Thymus (tissue), 11 donors: ENCODE measurements around the gene PDGFD. TPM values are rescaled to one million over a fixed set of nuclear protein-coding genes. Genes with fewer than 3 reads are reported as not detected.

Experiments
- DNase-seq, 9 donors: peaks; one replicate each; pipeline ENCODE4 v3.0.0-alpha.2; 2013; ENCODE audit warnings: low spot score in 9 of 9, low read depth in 6 of 9, missing footprints in 1 of 9
- H3K27ac ChIP-seq, 2 donors: one replicate each; pipeline ENCODE4 v1.5.1; 2013; ENCODE audit warnings: control low read depth in 1 of 2, low read depth in 1 of 2, low read length in 1 of 2, mild to moderate bottlenecking in 1 of 2, moderate library complexity in 1 of 2
- H3K27me3 ChIP-seq, 2 donors: one replicate each; pipeline ENCODE4 v1.5.1; 2013; ENCODE audit warnings: low read length in 1 of 2; ENCODE audit not compliant: control insufficient read depth in 2 of 2, insufficient read depth in 1 of 2
- H3K36me3 ChIP-seq, 2 donors: one replicate each; pipeline ENCODE4 v1.5.1; 2013; ENCODE audit warnings: low read length in 1 of 2, mild to moderate bottlenecking in 1 of 2, moderate library complexity in 1 of 2; ENCODE audit not compliant: control insufficient read depth in 2 of 2, insufficient read depth in 2 of 2
- H3K4me1 ChIP-seq, 2 donors: one replicate each; pipeline ENCODE4 v1.5.1; 2013; ENCODE audit warnings: low read length in 2 of 2; ENCODE audit not compliant: control insufficient read depth in 2 of 2, insufficient read depth in 2 of 2
- H3K4me3 ChIP-seq, 2 donors: one replicate each; pipeline ENCODE4 v1.5.1; 2013; ENCODE audit warnings: low read length in 2 of 2, control low read depth in 1 of 2, mild to moderate bottlenecking in 1 of 2
- H3K9me3 ChIP-seq, 2 donors: one replicate each; pipeline ENCODE4 v1.5.1; 2013; ENCODE audit warnings: low read length in 1 of 2, mild to moderate bottlenecking in 1 of 2; ENCODE audit not compliant: control insufficient read depth in 2 of 2, insufficient read depth in 1 of 2
- WGBS: extraction: QIAGEN DNeasy Blood & Tissue Kit; methylation state at CpG from one replicate; pipeline ENCODE4 v1.1.7; 2013; 5-methylcytosine and 5-hydroxymethylcytosine counted together
- polyA plus RNA-seq: library from polyadenylated mRNA; stranded (reverse); fragments of 200-250 nt; gene quantifications from one replicate; pipeline ENCODE4 v1.2.3, GENCODE V29; 2013
- total RNA-seq: library from RNA; stranded (reverse); fragments of 120-200 nt; gene quantifications from one replicate; pipeline ENCODE4 v1.2.4, GENCODE V29; 2013
- donor health status: healthy.

Gene PDGFD
- total and polyA plus RNA-seq, 2 donors, result 1.3 to 5.2 TPM

GRCh38 chr11:103890654-103891053, 273.3 kb downstream of the PDGFD start:
- 96% methylated on average over 1 of the region's 1 CpG for WGBS
- Histone ChIP-seq H3K27ac (no peak overlapping the region), H3K4me1 (no peaks in the 10 kb centered on the region)

GRCh38 chr11:103889679-103890078, 274.3 kb downstream of the PDGFD start:
- Histone ChIP-seq H3K36me3 (no peaks in the 10 kb centered on the region), H3K9me3 (no peaks in the 10 kb centered on the region), H3K4me3 (no peak overlapping the region), H3K27me3 (no peaks in the 10 kb centered on the region), H3K27ac (no peak overlapping the region), H3K4me1 (no peaks in the 10 kb centered on the region)
- no peak for DNase-seq

More at GRCh38 chr11:103890654-103891053, 273.3 kb downstream of the PDGFD start:
- no peak overlapping the region for H3K4me3 ChIP-seq
- DNase-seq, result no peak
- H3K36me3 ChIP-seq, result no peaks in the 10 kb centered on the region
- no peaks in the 10 kb centered on the region for H3K9me3 ChIP-seq
- H3K27me3 ChIP-seq, result no peaks in the 10 kb centered on the region

GRCh38 chr11:103888541-103888951, 275.4 kb downstream of the PDGFD start:
- DNase-seq, result no peak
- no peaks in the 10 kb centered on the region for H3K36me3 ChIP-seq
- no peaks in the 10 kb centered on the region for H3K4me1 ChIP-seq
- no peak overlapping the region for H3K27ac ChIP-seq
- H3K4me3 ChIP-seq, result no peak overlapping the region
- H3K9me3 ChIP-seq, result no peaks in the 10 kb centered on the region
- no peaks in the 10 kb centered on the region for H3K27me3 ChIP-seq

- Histone ChIP-seq H3K27ac (no peak overlapping the region), H3K27me3 (no peaks in the 10 kb centered on the region), H3K36me3 (no peaks in the 10 kb centered on the region), H3K4me1 (no peaks in the 10 kb centered on the region), H3K4me3 (no peak overlapping the region), H3K9me3 (no peaks in the 10 kb centered on the region)
- no peak for DNase-seq
- 80% methylated on average over 6 of the region's 6 CpGs for WGBS
These were observed 276.8 kb downstream of the PDGFD start for GRCh38 chr11:103887001-103887658.

GRCh38 chr11:103883856-103884255, 280.1 kb downstream of the PDGFD start:
- 98% methylated on average over 1 of the region's 1 CpG for WGBS
- no peaks in the 10 kb centered on the region for H3K4me1 ChIP-seq
- no peak overlapping the region for H3K27ac ChIP-seq
- no peak overlapping the region for H3K4me3 ChIP-seq
- DNase-seq, result no peak
- H3K9me3 ChIP-seq, result no peaks in the 10 kb centered on the region
- no peaks in the 10 kb centered on the region for H3K27me3 ChIP-seq
- no peaks in the 10 kb centered on the region for H3K36me3 ChIP-seq

- Histone ChIP-seq H3K4me1 (no peaks in the 10 kb centered on the region), H3K4me3 (no peak overlapping the region), H3K27me3 (no peaks in the 10 kb centered on the region), H3K36me3 (no peaks in the 10 kb centered on the region), H3K9me3 (no peaks in the 10 kb centered on the region), H3K27ac (no peak overlapping the region)
- 94% methylated on average over 2 of the region's 2 CpGs for WGBS
- DNase-seq, result no peak
These were observed 280.7 kb downstream of the PDGFD start for GRCh38 chr11:103883291-103883690.

- no peak for DNase-seq
- Histone ChIP-seq H3K36me3 (no peaks in the 10 kb centered on the region), H3K27me3 (no peaks in the 10 kb centered on the region), H3K27ac (no peak overlapping the region), H3K4me3 (no peak overlapping the region), H3K4me1 (no peaks in the 10 kb centered on the region), H3K9me3 (no peaks in the 10 kb centered on the region)
- 83% methylated on average over 1 of the region's 1 CpG for WGBS
These were observed 282.4 kb downstream of the PDGFD start for GRCh38 chr11:103881584-103881983.

GRCh38 chr11:103880968-103881367, 283.0 kb downstream of the PDGFD start:
- Histone ChIP-seq H3K9me3 (no peaks in the 10 kb centered on the region), H3K36me3 (no peaks in the 10 kb centered on the region), H3K27ac (no peak overlapping the region), H3K4me1 (no peaks in the 10 kb centered on the region), H3K4me3 (no peak overlapping the region), H3K27me3 (no peaks in the 10 kb centered on the region)
- 88% methylated on average over 4 of the region's 4 CpGs for WGBS
- DNase-seq, result no peak

GRCh38 chr11:103878646-103879045, 285.3 kb downstream of the PDGFD start:
- Histone ChIP-seq H3K4me3 (no peak overlapping the region), H3K27me3 (no peaks in the 10 kb centered on the region), H3K9me3 (no peaks in the 10 kb centered on the region), H3K36me3 (no peaks in the 10 kb centered on the region), H3K27ac (no peak overlapping the region), H3K4me1 (no peaks in the 10 kb centered on the region)
- DNase-seq, result no peak

- Histone ChIP-seq H3K27me3 (no peaks in the 10 kb centered on the region), H3K36me3 (no peaks in the 10 kb centered on the region), H3K4me1 (no peaks in the 10 kb centered on the region), H3K27ac (no peak overlapping the region), H3K9me3 (no peaks in the 10 kb centered on the region), H3K4me3 (no peak overlapping the region)
- DNase-seq, result no peak
These were observed 286.7 kb downstream of the PDGFD start for GRCh38 chr11:103877221-103877620.
